Pancreas (tissue), 10 donors: Measurements from ENCODE around the gene MATK. TPM values are rescaled to one million over a fixed set of nuclear protein-coding genes. Genes with fewer than 3 reads are reported as not detected.
A peak's percentile ranks its signal among the peaks of the same experiment; 100 is the strongest.

ENCODE experiments used
- ATAC-seq, 4 donors: fragments of 200-7000 bp; cut with Tn5 transposase; one replicate each; pipeline versions ENCODE4 v1.8.0 to v1.9.1; 2020; ENCODE audit warnings: mild to moderate bottlenecking in 4 of 4, moderate library complexity in 4 of 4
- DNase-seq, 6 donors: peaks; one replicate each; pipeline ENCODE4 v3.0.0-alpha.2; 2020
- FAIRE-seq: peaks from 2 replicates; lab custom pipeline; 2012; peaks lifted over from hg19 to GRCh38; lab: Jason Lieb, UNC
- H3K27ac ChIP-seq, 4 donors: fragments of 200-600 bp; sonication (generic); 1 replicate in 3 of 4; 2 replicates in 1 of 4; pipeline versions ENCODE4 v1.5.0 to v1.8.0; 2020
- H3K27me3 ChIP-seq, 4 donors: fragments of 200-600 bp; one replicate each; pipeline ENCODE4 v1.8.0; 2021
- H3K36me3 ChIP-seq, 3 donors: fragments of 200-600 bp; sonication (generic) in 1 of 3; one replicate each; pipeline versions ENCODE4 v1.5.0 to v1.8.0; 2020 to 2021
- H3K4me1 ChIP-seq, 3 donors: fragments of 200-600 bp; one replicate each; pipeline ENCODE4 v1.8.0; 2021
- H3K4me3 ChIP-seq, 4 donors: fragments of 200-600 bp; sonication (generic) in 2 of 4; one replicate each; pipeline versions ENCODE4 v1.5.0 to v1.8.0; 2020 to 2021
- H3K9me3 ChIP-seq, 4 donors: fragments of 200-600 bp; one replicate each; pipeline ENCODE4 v1.8.0; 2021
- CTCF ChIP-seq, 4 donors: fragments of 200-600 bp; sonication (generic) in 3 of 4; IDR thresholded peaks; one replicate each; pipeline versions ENCODE4 v1.5.0 to v1.8.0; 2021; ENCODE audit warnings: antibody characterized with exemption in 4 of 4
- WGBS, 2 donors: extraction: QIAGEN DNeasy Blood & Tissue Kit; methylation state at CpG; one replicate each; pipeline ENCODE4 v1.1.7; 2013; 5-methylcytosine and 5-hydroxymethylcytosine counted together
- intact Hi-C, 3 donors: fragments of 100-400 bp; cut with DNase I; formaldehyde crosslinking; loops; one replicate each; pipeline versions ENCODE4 v1.11.1 to v1.14.2; 2022
- polyA plus RNA-seq, 2 donors: library from polyadenylated mRNA; stranded (reverse); fragments of 200-250 nt; gene quantifications; one replicate each; pipeline ENCODE4 v1.2.3, GENCODE V29; 2013
- total RNA-seq, 6 donors: library from RNA; stranded (reverse); fragmentation: NEBNext Ultra II Directional in 4 of 6; extraction: Animal tissue kit (Norgen Biotek cat#: 25700) in 4 of 6; gene quantifications; one replicate each; pipeline versions ENCODE4 v1.2.1 to v1.2.4, GENCODE V29; 2021 to 2023
- donor health status: healthy with polysubstance abuse.
- donor health status: DM: no; HTN: no; CAD: no; lungs with moderate emphysema.
- donor health status: DM: no; HTN: no; CAD: no.
- donor health status: control.
- donor health status: control.
- donor health status: Bipolar disorder and iron deficiency.
- donor health status: DM: yes; HTN: yes; CAD: no.
- donor health status: DM: no; HTN: no; CAD: no.
- donor health status: DM: no; HTN: no; CAD: no.
- donor health status: DM: yes; HTN: yes; CAD: no.

Gene MATK
- total and polyA plus RNA-seq, 8 donors = 0.69 to 3.9 (median 1.7) TPM; not detected in 2

- no peaks in the 10 kb centered on the region for H3K36me3 ChIP-seq
- no peaks in the 10 kb centered on the region for H3K9me3 ChIP-seq
- 79 to 81% methylated on average over 23 of the region's 23 CpGs for WGBS, 2 donors
- FAIRE-seq (no peak), ATAC-seq (peak in 2 of 4 donors; percentile 8 to 24), DNase-seq (peak in 1 of 6 donors; percentile 68)
- TF ChIP-seq CTCF (IDR thresholded peaks at IDR 0.05) = no peak
- no peaks in the 10 kb centered on the region for H3K4me1 ChIP-seq
- no peak overlapping the region for H3K4me3 ChIP-seq
- intact Hi-C loops = loop anchor here in 1 of 3 donors (5.0 kb wide), 1 partner anchor 154 kb away; no protein-coding TSS in a partner anchor
- H3K27me3 ChIP-seq = no peaks in the 10 kb centered on the region
- H3K27ac ChIP-seq = no peak overlapping the region
These were observed 35.0 kb upstream of the MATK start for GRCh38 chr19:3821156-3821555.

GRCh38 chr19:3819989-3820388, 33.8 kb upstream of the MATK start:
- no peak for FAIRE-seq
- intact Hi-C loops = loop anchor here in 2 of 3 donors (5.0 to 10.0 kb wide), 2 partner anchors 145 to 153 kb away; no protein-coding TSS in a partner anchor
- ATAC-seq = no peak

GRCh38 chr19:3818918-3819317, 32.7 kb upstream of the MATK start:
- WGBS, 2 donors = 56 to 63% methylated on average over 31 of the region's 31 CpGs
- intact Hi-C loops = loop anchor here in 1 of 3 donors (10.0 kb wide), 1 partner anchor 144 kb away; no protein-coding TSS in a partner anchor
- FAIRE-seq = no peak
- H3K4me1 ChIP-seq = no peaks in the 10 kb centered on the region
- no peaks in the 10 kb centered on the region for H3K36me3 ChIP-seq
- ATAC-seq = no peak
- no peak overlapping the region for H3K4me3 ChIP-seq
- H3K9me3 ChIP-seq = no peaks in the 10 kb centered on the region
- no peaks in the 10 kb centered on the region for H3K27me3 ChIP-seq
- peak in 1 of 6 donors; percentile 63 for DNase-seq
- H3K27ac ChIP-seq = no peak overlapping the region
- no peak for TF ChIP-seq CTCF (IDR thresholded peaks at IDR 0.05)

More at GRCh38 chr19:3819989-3820388, 33.8 kb upstream of the MATK start:
- no peaks in the 10 kb centered on the region for H3K27me3 ChIP-seq
- H3K27ac ChIP-seq = no peak overlapping the region
- H3K4me3 ChIP-seq = no peak overlapping the region
- no peaks in the 10 kb centered on the region for H3K9me3 ChIP-seq
- TF ChIP-seq CTCF (IDR thresholded peaks at IDR 0.05) = no peak
- no peaks in the 10 kb centered on the region for H3K36me3 ChIP-seq
- DNase-seq = peak in 1 of 6 donors; percentile 62
- WGBS, 2 donors = 77 to 86% methylated on average over 15 to 19 of the region's 19 CpGs
- no peaks in the 10 kb centered on the region for H3K4me1 ChIP-seq

- Histone ChIP-seq H3K4me1 (no peaks in the 10 kb centered on the region), H3K27me3 (no peaks in the 10 kb centered on the region), H3K36me3 (no peaks in the 10 kb centered on the region), H3K4me3 (no peak overlapping the region), H3K9me3 (no peaks in the 10 kb centered on the region), H3K27ac (no peak overlapping the region)
- TF ChIP-seq CTCF (IDR thresholded peaks at IDR 0.05) = no peak
- ATAC-seq (peak in 2 of 4 donors; percentile 42 to 57), DNase-seq (no peak), FAIRE-seq (no peak)
- WGBS, 2 donors = 35 to 44% methylated on average over 11 of the region's 11 CpGs
- intact Hi-C loops = loop anchor here in 1 of 3 donors (10.0 kb wide), 1 partner anchor 144 kb away; no protein-coding TSS in a partner anchor
These were observed 32.3 kb upstream of the MATK start for GRCh38 chr19:3818466-3818865.

- Histone ChIP-seq H3K27me3 (no peaks in the 10 kb centered on the region), H3K4me3 (no peak overlapping the region), H3K9me3 (no peaks in the 10 kb centered on the region), H3K36me3 (no peaks in the 10 kb centered on the region), H3K4me1 (no peaks in the 10 kb centered on the region), H3K27ac (no peak overlapping the region)
- DNase-seq (no peak), FAIRE-seq (no peak), ATAC-seq (no peak)
- 73 to 81% methylated on average over 8 of the region's 8 CpGs for WGBS, 2 donors
- intact Hi-C loops = loop anchor here in 1 of 3 donors (10.0 kb wide), 1 partner anchor 143 kb away; no protein-coding TSS in a partner anchor
- TF ChIP-seq CTCF (IDR thresholded peaks at IDR 0.05) = no peak
These were observed 31.6 kb upstream of the MATK start for GRCh38 chr19:3817761-3818160.
